Measurements from ENCODE around the gene PFDN5. TPM values are rescaled to one million over a fixed set of nuclear protein-coding genes. Genes with fewer than 3 reads are reported as not detected.

Gene PFDN5
- total RNA-seq, 2 experiments from 2014 or later = 264 to 348 TPM

GRCh38 chr12:53332744-53333143, 37.4 kb downstream of the PFDN5 start:
- H3K4me1 ChIP-seq (ENCODE audit: insufficient read depth, low read length, poor library complexity, severe bottlenecking) = no peaks in the 10 kb centered on the region
- H4K20me1 ChIP-seq (ENCODE audit: insufficient read depth, low read length) = no peaks in the 10 kb centered on the region
- no peak overlapping the region for H3K4me3 ChIP-seq (ENCODE audit: low read depth, low read length, poor library complexity, severe bottlenecking)
- no peaks in the 10 kb centered on the region for H3K9me2 ChIP-seq (ENCODE audit: insufficient read depth, low read length)
- no peaks in the 10 kb centered on the region for H3K9me3 ChIP-seq (ENCODE audit: low read length)
- no TSS peak for BruUV-seq (replicated peaks)
- no peaks in the 10 kb centered on the region for H3K79me2 ChIP-seq (ENCODE audit: insufficient read depth, low read depth, low read length)
- no peaks in the 10 kb centered on the region for H3K36me3 ChIP-seq (ENCODE audit: insufficient read depth, low read length)
- ChIA-PET CTCF (ENCODE audit: unreplicated experiment) (interaction anchor here (1.3 to 1.6 kb wide), 3 partner anchors 12 to 19 kb away, joined by 3 to 6 read pairs (median 4); no protein-coding TSS in a partner anchor), POLR2A (no interaction called here)
- no peak overlapping the region for H2AFZ ChIP-seq (ENCODE audit: low read length)
- DNase-seq (ENCODE audit: low spot score) = no peak
- intact Hi-C loops (cut with micrococcal nuclease; ENCODE audit: unreplicated experiment) = no loop called here
- H3K4me2 ChIP-seq (ENCODE audit: low read length) = no peak overlapping the region
- TF ChIP-seq, protein P1, sequence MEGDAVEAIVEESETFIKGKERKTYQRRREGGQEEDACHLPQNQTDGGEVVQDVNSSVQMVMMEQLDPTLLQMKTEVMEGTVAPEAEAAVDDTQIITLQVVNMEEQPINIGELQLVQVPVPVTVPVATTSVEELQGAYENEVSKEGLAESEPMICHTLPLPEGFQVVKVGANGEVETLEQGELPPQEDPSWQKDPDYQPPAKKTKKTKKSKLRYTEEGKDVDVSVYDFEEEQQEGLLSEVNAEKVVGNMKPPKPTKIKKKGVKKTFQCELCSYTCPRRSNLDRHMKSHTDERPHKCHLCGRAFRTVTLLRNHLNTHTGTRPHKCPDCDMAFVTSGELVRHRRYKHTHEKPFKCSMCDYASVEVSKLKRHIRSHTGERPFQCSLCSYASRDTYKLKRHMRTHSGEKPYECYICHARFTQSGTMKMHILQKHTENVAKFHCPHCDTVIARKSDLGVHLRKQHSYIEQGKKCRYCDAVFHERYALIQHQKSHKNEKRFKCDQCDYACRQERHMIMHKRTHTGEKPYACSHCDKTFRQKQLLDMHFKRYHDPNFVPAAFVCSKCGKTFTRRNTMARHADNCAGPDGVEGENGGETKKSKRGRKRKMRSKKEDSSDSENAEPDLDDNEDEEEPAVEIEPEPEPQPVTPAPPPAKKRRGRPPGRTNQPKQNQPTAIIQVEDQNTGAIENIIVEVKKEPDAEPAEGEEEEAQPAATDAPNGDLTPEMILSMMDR (conservative IDR thresholded peaks at IDR 0.05; ENCODE audit: low read length) = no peak
- no peak for TF ChIP-seq EZH2phosphoT487 (IDR thresholded peaks at IDR 0.05; ENCODE audit: borderline replicate concordance, low read depth, low read length)
- H3K27ac ChIP-seq (ENCODE audit: low read depth, low read length, poor library complexity, severe bottlenecking) = no peak overlapping the region

DNA sequence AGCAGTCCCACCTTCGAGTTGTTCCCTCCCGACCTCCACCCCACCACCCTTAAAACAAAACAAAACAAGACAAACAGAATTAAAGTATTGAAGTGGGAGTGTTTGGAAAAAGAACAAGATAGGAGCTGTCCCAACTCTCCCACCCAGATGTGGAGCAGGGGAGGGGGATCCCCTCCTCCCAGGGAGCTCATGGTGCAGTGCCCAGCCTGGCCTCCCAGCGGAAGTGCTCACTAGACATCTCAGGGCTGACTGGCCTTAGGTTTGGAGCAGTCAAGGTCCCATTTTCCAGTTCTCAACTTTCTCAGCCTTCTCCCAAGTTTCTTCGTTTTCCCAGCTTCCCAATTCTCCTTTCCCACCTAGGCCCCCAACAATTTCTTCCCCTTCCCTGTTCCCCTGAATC, 37.9 kb downstream of the PFDN5 start:
- Histone ChIP-seq H4K20me1 (ENCODE audit: insufficient read depth, low read length) (no peaks in the 10 kb centered on the region), H3K4me2 (ENCODE audit: low read length) (no peak overlapping the region), H3K79me2 (ENCODE audit: insufficient read depth, low read depth, low read length) (no peaks in the 10 kb centered on the region), H3K36me3 (ENCODE audit: insufficient read depth, low read length) (no peaks in the 10 kb centered on the region), H3K9me2 (ENCODE audit: insufficient read depth, low read length) (no peaks in the 10 kb centered on the region), H3K4me3 (ENCODE audit: low read depth, low read length, poor library complexity, severe bottlenecking) (no peak overlapping the region), H3K27ac (ENCODE audit: low read depth, low read length, poor library complexity, severe bottlenecking) (no peak overlapping the region), H2AFZ (ENCODE audit: low read length) (no peak overlapping the region), H3K4me1 (ENCODE audit: insufficient read depth, low read length, poor library complexity, severe bottlenecking) (no peaks in the 10 kb centered on the region), H3K9me3 (ENCODE audit: low read length) (no peaks in the 10 kb centered on the region)
- BruUV-seq (replicated peaks) = no TSS peak
- ChIA-PET CTCF (ENCODE audit: unreplicated experiment) (no interaction called here), POLR2A (interaction anchor here (0.6 kb wide), 1 partner anchor 52 kb away, joined by 3 read pairs; no protein-coding TSS in a partner anchor)
- no peak for DNase-seq (ENCODE audit: low spot score)
- intact Hi-C loops (cut with micrococcal nuclease; ENCODE audit: unreplicated experiment) = no loop called here
- TF ChIP-seq EZH2phosphoT487 (IDR thresholded peaks at IDR 0.05; ENCODE audit: borderline replicate concordance, low read depth, low read length) = no peak
- TF ChIP-seq, protein P1 (conservative IDR thresholded peaks at IDR 0.05; ENCODE audit: low read length) = no peak

DNA sequence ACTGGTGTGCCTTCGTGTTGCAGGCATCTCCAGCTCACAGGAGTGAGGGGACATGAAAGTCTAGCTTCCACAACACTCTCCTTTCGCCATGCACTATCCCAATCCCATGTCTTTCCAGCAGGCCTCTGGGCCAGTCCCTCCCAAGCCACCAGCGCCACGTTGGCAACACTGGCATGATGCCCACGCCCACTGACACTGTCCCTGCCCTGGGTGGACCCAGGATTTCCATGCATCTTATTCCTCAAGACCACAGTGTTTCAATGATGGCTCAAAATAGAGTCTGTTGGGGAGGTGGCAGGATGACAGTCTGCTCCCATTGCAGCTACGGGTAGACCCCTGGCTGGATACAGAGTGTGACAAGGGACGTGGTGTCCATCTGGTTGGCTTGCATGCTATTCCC, 38.5 kb downstream of the PFDN5 start:
- no TSS peak for BruUV-seq (replicated peaks)
- Histone ChIP-seq H3K4me1 (ENCODE audit: insufficient read depth, low read length, poor library complexity, severe bottlenecking) (no peaks in the 10 kb centered on the region), H3K79me2 (ENCODE audit: insufficient read depth, low read depth, low read length) (no peaks in the 10 kb centered on the region), H2AFZ (ENCODE audit: low read length) (no peak overlapping the region), H4K20me1 (ENCODE audit: insufficient read depth, low read length) (no peaks in the 10 kb centered on the region), H3K36me3 (ENCODE audit: insufficient read depth, low read length) (no peaks in the 10 kb centered on the region), H3K4me2 (ENCODE audit: low read length) (no peak overlapping the region), H3K27ac (ENCODE audit: low read depth, low read length, poor library complexity, severe bottlenecking) (no peak overlapping the region), H3K9me3 (ENCODE audit: low read length) (no peaks in the 10 kb centered on the region), H3K4me3 (ENCODE audit: low read depth, low read length, poor library complexity, severe bottlenecking) (no peak overlapping the region), H3K9me2 (ENCODE audit: insufficient read depth, low read length) (no peaks in the 10 kb centered on the region)
- DNase-seq (ENCODE audit: low spot score) = no peak
- TF ChIP-seq, protein P1 (conservative IDR thresholded peaks at IDR 0.05; ENCODE audit: low read length) = no peak
- no peak for TF ChIP-seq EZH2phosphoT487 (IDR thresholded peaks at IDR 0.05; ENCODE audit: borderline replicate concordance, low read depth, low read length)
- intact Hi-C loops (cut with micrococcal nuclease; ENCODE audit: unreplicated experiment) = no loop called here
- ChIA-PET POLR2A (interaction anchor here (0.6 kb wide), 1 partner anchor 52 kb away, joined by 3 read pairs; no protein-coding TSS in a partner anchor), CTCF (ENCODE audit: unreplicated experiment) (no interaction called here)
